Activated CD8-positive, alpha-beta memory T cell treated with anti-CD3 and anti-CD28 coated beads, Interleukin-2, amount 50 U/mL, for 24 hours (primary cell): ENCODE measurements around the gene PPP2CA.

Experiments used
- DNase-seq: peaks from one replicate; pipeline ENCODE4 v3.0.0-alpha.2; 2020; ENCODE audit errors: extremely low read depth

Gene PPP2CA

DNA sequence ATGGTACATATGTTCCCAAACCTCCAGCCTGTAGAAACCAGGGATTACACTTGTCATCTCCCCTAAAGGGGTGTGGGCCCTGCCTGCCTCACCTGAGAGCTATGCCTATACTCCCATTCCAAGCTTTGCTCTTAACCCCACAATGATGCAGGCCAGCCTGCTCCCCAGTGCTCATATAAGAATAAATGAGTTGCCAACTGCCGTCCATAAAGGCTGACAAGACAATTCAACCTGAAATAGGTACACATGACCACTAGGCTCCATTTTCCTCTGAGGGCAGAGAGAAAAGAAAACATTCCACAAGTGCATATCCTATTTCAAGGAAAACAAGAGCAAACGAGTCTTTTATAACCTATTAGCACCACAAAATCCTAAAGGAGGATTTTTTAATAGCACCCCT, 77.6 kb downstream of the PPP2CA start:
- no peak for DNase-seq

DNA sequence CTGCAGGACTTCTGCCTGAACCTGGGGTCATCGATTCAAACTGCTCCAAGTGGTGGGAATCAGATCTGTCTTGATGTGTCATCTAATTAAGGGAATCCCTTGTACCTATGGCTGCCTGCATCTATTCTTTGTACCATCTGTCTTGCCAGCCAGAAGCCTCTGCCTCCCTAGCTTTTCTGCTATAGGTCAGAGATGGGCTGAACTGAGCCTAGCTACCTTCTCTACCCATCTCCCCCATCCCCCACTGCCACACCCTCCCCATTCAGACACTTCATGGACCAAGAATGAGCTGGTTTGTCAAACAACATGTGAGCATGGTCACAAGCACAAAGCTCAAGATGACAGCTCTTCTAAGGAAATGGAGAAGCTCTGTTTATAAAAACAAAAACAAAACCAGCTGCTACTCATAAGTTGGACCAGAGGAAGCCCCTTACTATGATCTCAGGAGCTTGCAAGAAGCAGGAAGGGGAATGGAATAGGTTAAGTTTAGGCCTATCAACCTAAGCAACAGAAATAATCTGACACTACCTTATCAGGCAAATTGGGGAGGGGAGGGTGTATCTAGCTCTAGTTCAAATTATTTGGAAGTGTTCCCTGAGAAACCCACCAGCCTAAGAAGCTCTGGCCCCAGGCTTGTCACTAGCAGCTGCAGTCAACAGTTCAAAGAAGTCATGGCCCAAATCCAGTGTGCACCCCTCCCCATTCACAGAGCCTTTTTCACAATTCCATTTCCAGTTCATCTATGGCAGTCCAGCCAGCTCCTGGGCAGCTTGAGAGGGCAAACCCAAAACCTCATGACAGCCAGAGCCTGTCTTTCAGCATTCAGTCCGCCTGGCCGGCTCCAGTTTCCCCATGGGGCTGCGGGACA, 79.0 kb downstream of the PPP2CA start:
- DNase-seq = no peak

DNA sequence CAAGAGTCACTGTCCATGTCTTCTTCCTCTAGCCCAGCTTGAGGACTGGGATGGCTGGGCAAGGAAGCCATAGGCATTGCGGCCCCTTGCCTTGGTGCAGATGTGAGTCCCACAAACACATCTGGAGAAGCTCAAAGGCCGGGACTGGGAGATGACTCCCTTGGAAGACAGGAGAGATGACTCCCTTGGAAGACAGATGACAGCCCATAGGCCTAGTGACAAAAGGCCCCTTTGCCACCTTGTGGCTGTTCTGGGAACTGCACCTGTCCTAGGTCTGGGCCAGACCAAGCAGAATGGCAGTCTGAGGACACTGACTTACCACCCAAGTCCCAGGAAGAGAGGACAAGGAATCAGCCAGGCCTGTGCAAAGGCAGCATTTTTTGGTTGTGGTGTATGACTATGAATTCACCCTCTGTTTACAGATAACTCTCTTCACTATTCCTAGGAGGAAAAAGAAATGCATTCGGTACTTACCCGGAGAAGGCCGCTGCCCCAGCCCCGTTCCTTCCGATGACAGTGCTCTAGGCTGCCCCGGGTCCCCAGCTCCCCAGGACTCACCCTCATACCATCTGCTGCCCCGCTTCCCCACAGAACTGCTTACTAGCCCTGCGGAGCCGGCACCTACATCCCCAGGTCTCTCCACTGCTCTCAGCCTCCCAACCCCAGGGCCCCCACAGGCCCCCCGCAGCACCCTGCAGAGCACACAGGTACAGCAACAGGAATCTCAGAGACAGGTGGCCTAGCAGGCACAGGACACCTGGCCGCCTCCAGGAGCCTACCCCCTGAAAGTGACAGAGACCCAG, 79.9 kb downstream of the PPP2CA start:
- peak; percentile 63 for DNase-seq

DNA sequence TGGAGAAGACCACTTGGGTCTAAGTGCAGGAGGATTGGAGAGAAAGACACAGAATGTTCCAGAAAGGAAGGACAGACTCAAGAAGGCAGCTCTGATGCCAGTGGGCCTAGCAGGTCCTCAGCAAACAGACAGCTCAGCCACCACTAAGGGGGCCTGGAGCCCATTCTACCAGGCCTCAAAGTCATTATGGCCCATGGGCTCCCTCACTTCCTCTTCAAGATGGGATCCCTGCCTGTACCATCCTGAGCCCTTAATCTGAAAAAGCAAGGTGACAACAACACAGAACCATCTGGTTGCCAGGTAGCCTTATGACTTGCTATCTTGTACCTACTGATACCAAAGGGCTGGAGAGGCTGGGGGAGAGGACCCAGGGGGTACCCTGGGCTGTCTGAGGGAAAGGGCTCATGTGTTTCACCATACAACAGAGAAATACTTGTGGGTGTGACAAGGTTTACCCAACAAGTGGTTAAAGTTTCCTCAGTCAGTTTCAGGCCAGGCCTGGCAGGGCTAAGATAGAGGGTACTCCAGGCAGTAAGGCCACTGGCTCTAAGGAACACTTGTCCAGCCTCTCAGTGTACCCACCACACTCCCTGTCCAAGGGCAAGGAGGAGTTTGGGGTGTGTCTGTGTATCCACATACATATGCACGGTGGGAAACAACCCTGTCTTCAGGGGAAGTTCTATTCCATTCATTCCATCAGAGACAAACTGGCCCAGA, 80.7 kb downstream of the PPP2CA start:
- no peak for DNase-seq
